MCF 10A (cell line): ENCODE results near the gene DSG4. TPM values are rescaled to one million over a fixed set of nuclear protein-coding genes. Genes with fewer than 3 reads are reported as not detected.

ENCODE experiments used
- BruUV-seq: library from RNA; stranded (reverse); fragments of 400-500 nt; replicated peaks from 2 replicates; lab custom pipeline; 2021; lab: Mats Ljungman, UMichigan
- CTCF ChIA-PET: fragments of 300-600 bp; sonication (Branson Sonifier 250); formaldehyde crosslinking; extraction: SDS; loops from one replicate; lab custom pipeline; 2021; ENCODE audit warnings: antibody characterized with exemption, inconsistent platforms; lab: Yijun Ruan, JAX
- POLR2A ChIA-PET: fragments of 300-600, 350-650 bp; sonication (Branson Sonifier 250); formaldehyde crosslinking; extraction: SDS; loops from one replicate; lab custom pipeline; 2020; ENCODE audit warnings: antibody characterized with exemption, inconsistent platforms; lab: Yijun Ruan, JAX
- DNase-seq: peaks from one replicate; pipeline ENCODE4 v3.0.0-alpha.2; 2018; ENCODE audit not compliant: unreplicated experiment
- H3K27ac Mint-ChIP-seq: one replicate; pipeline ENCODE4 v1.8.0; 2022; ENCODE audit warnings: mild to moderate bottlenecking, low read depth, mixed read lengths; ENCODE audit not compliant: unreplicated experiment
- H3K27me3 Mint-ChIP-seq: one replicate; pipeline ENCODE4 v1.8.0; 2022; ENCODE audit warnings: mixed read lengths; ENCODE audit not compliant: insufficient read depth, unreplicated experiment
- H3K36me3 Mint-ChIP-seq: one replicate; pipeline ENCODE4 v1.8.0; 2022; ENCODE audit warnings: mild to moderate bottlenecking, moderate library complexity, mixed read lengths; ENCODE audit not compliant: insufficient read depth, unreplicated experiment
- H3K4me1 Mint-ChIP-seq: one replicate; pipeline ENCODE4 v1.8.0; 2022; ENCODE audit warnings: mixed read lengths; ENCODE audit not compliant: insufficient read depth, unreplicated experiment
- H3K4me3 Mint-ChIP-seq: one replicate; pipeline ENCODE4 v1.8.0; 2022; ENCODE audit warnings: mild to moderate bottlenecking, moderate library complexity, mixed read lengths; ENCODE audit not compliant: unreplicated experiment
- H3K9me3 Mint-ChIP-seq: one replicate; pipeline ENCODE4 v1.8.0; 2022; ENCODE audit warnings: mixed read lengths; ENCODE audit not compliant: unreplicated experiment
- CTCF ChIP-seq: fragments of 200-600 bp; IDR thresholded peaks from one replicate; pipeline ENCODE4 v1.8.0; 2022; ENCODE audit warnings: antibody characterized with exemption, mild to moderate bottlenecking; ENCODE audit not compliant: unreplicated experiment
- intact Hi-C: fragments of 100-400 bp; cut with micrococcal nuclease; formaldehyde crosslinking; loops from 2 replicates; pipeline ENCODE4 v1.14.1; 2022
- total RNA-seq: library from RNA; stranded (reverse); gene quantifications from 2 replicates; pipeline ENCODE4 v1.2.3, GENCODE V29; 2022

Gene DSG4
- total RNA-seq, 1 experiment from 2014 or later, result not detected

GRCh38 chr18:31441493-31441892, 64.9 kb downstream of the DSG4 start:
- no peak overlapping the region for H3K27ac Mint-ChIP-seq
- no peaks in the 10 kb centered on the region for H3K9me3 Mint-ChIP-seq
- H3K27me3 Mint-ChIP-seq, result no peaks in the 10 kb centered on the region
- H3K4me1 Mint-ChIP-seq, result no peaks in the 10 kb centered on the region
- no peak for DNase-seq
- ChIA-PET POLR2A (interaction anchor here (1.1 to 3.9 kb wide), 4 partner anchors 11 to 17 kb away, joined by 3 to 20 read pairs (median 4); no protein-coding TSS in a partner anchor), CTCF (interaction anchor here (0.6 to 2.2 kb wide), 3 partner anchors 12 to 18 kb away, joined by 3 to 13 read pairs (median 3); no protein-coding TSS in a partner anchor)
- H3K36me3 Mint-ChIP-seq, result no peaks in the 10 kb centered on the region
- intact Hi-C loops, result no loop called here
- H3K4me3 Mint-ChIP-seq, result no peak overlapping the region
- BruUV-seq, result no TSS peak
- TF ChIP-seq CTCF, result no peak

DNA sequence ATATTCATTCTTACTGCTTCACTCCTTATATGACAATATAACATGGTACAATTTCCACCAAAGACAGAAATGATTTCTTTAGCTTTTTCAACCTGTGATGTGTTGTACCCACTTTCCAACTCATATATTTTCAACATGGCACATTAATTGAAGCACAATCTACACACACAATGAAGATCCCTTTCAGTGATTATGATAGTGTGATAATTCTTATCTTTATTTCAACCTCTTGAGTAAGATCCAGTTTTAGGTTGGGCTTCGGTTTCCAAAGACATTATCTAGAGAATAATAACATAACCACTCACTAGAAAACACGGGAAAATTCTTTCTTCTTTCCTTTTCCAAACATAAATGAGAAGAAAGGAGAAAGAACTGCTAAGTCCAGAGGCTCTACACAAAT, 67.6 kb downstream of the DSG4 start:
- Mint-ChIP-seq H3K27ac (no peak overlapping the region), H3K4me1 (no peaks in the 10 kb centered on the region), H3K27me3 (no peaks in the 10 kb centered on the region), H3K9me3 (no peaks in the 10 kb centered on the region), H3K4me3 (no peak overlapping the region), H3K36me3 (no peaks in the 10 kb centered on the region)
- BruUV-seq, result no TSS peak
- ChIA-PET CTCF (no interaction called here), POLR2A (interaction anchor here (1.5 kb wide), 1 partner anchor 203 kb away, joined by 3 read pairs; no protein-coding TSS in a partner anchor)
- DNase-seq, result no peak
- intact Hi-C loops, result no loop called here
- TF ChIP-seq CTCF, result no peak

DNA sequence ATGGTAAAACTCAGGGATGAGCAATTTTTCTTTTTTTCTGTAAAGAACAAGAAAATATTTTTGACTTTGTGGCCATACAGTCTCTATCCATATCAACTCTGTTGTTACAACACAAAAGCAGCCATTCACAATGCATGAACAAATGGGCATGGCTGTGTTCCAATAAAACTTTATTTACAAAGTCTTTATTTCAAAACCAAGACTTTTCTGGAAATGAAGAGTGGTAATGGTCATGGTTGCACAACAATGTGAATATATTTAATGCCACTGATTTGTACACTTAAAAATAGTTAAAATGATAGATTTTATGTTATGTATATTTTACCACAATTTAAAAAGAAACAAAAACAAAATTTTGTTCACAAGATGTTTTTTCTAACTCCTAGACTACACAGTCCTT, 69.3 kb downstream of the DSG4 start:
- POLR2A ChIA-PET, result interaction anchor here (1.9 to 12.3 kb wide), 5 partner anchors 13 to 199 kb away, joined by 12 to 219 read pairs (median 187); no protein-coding TSS in a partner anchor
- no peaks in the 10 kb centered on the region for H3K27me3 Mint-ChIP-seq
- DNase-seq, result no peak
- CTCF ChIA-PET, result no interaction called here
- H3K4me3 Mint-ChIP-seq, result no peak overlapping the region
- no peak for TF ChIP-seq CTCF
- intact Hi-C loops, result loop anchor here (5.0 kb wide), 1 partner anchor 404 kb away; the partner anchor contains the start of gene DSC3
- H3K4me1 Mint-ChIP-seq, result peaks cover 9% of the 10 kb centered on the region
- no peaks in the 10 kb centered on the region for H3K9me3 Mint-ChIP-seq
- H3K27ac Mint-ChIP-seq, result no peak overlapping the region
- no TSS peak for BruUV-seq
- no peaks in the 10 kb centered on the region for H3K36me3 Mint-ChIP-seq

DNA sequence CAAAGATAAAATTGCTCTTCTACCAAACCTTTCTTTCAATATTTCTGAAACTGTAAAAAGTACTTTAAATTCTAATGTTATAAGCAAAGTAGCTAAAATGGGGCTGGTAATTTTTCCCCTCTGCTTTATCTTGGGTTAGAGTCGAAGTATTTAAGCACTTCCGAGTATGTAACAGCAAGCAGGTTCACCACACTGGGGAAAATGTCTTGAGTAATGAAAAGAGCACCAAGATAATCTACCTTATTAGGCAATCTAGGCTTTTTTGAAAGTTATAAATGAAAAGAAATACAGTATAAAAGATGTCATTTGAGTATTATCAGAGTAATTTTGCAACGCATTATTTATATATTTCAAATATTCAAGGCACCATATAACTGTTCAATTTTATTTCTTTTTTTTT, 70.3 kb downstream of the DSG4 start:
- H3K4me1 Mint-ChIP-seq, result peaks cover 9% of the 10 kb centered on the region
- BruUV-seq, result no TSS peak
- intact Hi-C loops, result loop anchor here (5.0 kb wide), 1 partner anchor 405 kb away; the partner anchor contains the start of gene DSC3
- no peaks in the 10 kb centered on the region for H3K27me3 Mint-ChIP-seq
- ChIA-PET POLR2A (interaction anchor here (0.6 to 12.3 kb wide), 35 partner anchors 8 to 495 kb away, joined by 3 to 219 read pairs (median 8); partner anchors contain the start of genes DSC2, DSC3 and DSG2), CTCF (interaction anchor here (0.7 kb wide), 1 partner anchor 17 kb away, joined by 3 read pairs; no protein-coding TSS in a partner anchor)
- no peaks in the 10 kb centered on the region for H3K9me3 Mint-ChIP-seq
- TF ChIP-seq CTCF, result no peak
- no peak for DNase-seq
- H3K27ac Mint-ChIP-seq, result peak overlapping the region; percentile 88
- no peaks in the 10 kb centered on the region for H3K36me3 Mint-ChIP-seq
- peak overlapping the region; percentile 75 for H3K4me3 Mint-ChIP-seq
